OCI-LY7 (cell line): ENCODE data around the gene ELF4.

Source experiments
- EZH2phosphoT487 ChIP-seq: fragments of 200-600 bp; sonication (generic); IDR thresholded peaks from 2 replicates; pipeline ENCODE4 v1.6.1; 2018; ENCODE audit warnings: low read depth, borderline replicate concordance, mild to moderate bottlenecking, mixed run types, antibody characterized with exemption, low read length, moderate library complexity, mixed read lengths
- TF ChIP-seq, protein P1 (sequence below): fragments of 200-600 bp; sonication (generic); conservative IDR thresholded peaks from 2 replicates; pipeline ENCODE4 v1.5.1; 2014; ENCODE audit warnings: mild to moderate bottlenecking, antibody characterized with exemption, low read length, moderate library complexity, mixed read lengths

DNA sequence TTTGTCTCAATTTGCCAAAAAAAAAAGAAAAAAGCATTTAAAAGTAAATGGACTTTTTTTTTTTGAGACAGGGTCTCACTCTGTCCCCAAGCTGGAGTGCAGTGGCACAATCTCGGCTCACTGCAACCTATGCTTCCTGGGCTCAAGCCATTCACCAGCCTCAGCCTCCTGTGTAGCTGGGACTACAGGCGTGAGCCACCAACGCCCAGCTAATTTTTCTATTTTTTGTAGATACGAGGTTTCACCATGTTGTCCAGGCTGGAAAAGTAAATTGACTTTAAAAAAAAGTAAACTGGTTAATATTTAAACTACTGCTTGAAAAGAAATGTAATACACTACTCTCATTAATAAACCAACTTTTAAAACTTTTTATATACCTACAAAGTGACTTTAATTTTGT, 49.5 kb upstream of the ELF4 start:
- TF ChIP-seq, protein P1, sequence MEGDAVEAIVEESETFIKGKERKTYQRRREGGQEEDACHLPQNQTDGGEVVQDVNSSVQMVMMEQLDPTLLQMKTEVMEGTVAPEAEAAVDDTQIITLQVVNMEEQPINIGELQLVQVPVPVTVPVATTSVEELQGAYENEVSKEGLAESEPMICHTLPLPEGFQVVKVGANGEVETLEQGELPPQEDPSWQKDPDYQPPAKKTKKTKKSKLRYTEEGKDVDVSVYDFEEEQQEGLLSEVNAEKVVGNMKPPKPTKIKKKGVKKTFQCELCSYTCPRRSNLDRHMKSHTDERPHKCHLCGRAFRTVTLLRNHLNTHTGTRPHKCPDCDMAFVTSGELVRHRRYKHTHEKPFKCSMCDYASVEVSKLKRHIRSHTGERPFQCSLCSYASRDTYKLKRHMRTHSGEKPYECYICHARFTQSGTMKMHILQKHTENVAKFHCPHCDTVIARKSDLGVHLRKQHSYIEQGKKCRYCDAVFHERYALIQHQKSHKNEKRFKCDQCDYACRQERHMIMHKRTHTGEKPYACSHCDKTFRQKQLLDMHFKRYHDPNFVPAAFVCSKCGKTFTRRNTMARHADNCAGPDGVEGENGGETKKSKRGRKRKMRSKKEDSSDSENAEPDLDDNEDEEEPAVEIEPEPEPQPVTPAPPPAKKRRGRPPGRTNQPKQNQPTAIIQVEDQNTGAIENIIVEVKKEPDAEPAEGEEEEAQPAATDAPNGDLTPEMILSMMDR, result no peak
- no peak for TF ChIP-seq EZH2phosphoT487
